Stomach (tissue), 9 donors: ENCODE results near the gene CES5A. TPM values are rescaled to one million over a fixed set of nuclear protein-coding genes. Genes with fewer than 3 reads are reported as not detected.

Source experiments
- DNase-seq, 2 donors: peaks; one replicate each; pipeline versions ENCODE4 v3.0.0 to v3.0.0-alpha.2; 2013 to 2019
- H3K27ac ChIP-seq, 5 donors: fragments of 200-600 bp in 4 of 5; sonication (generic) in 4 of 5; one replicate each; pipeline ENCODE4 v1.5.1; 2013 to 2019; ENCODE audit warnings: mild to moderate bottlenecking in 1 of 5, moderate library complexity in 1 of 5
- H3K27me3 ChIP-seq, 3 donors: fragments of 200-600 bp; sonication (generic); one replicate each; pipeline ENCODE4 v1.5.1; 2017 to 2019; ENCODE audit warnings: mixed run types in 1 of 3
- H3K36me3 ChIP-seq, 4 donors: fragments of 200-600 bp; sonication (generic); 1 replicate in 3 of 4; 2 replicates in 1 of 4; pipeline ENCODE4 v1.5.1; 2016 to 2019
- H3K4me1 ChIP-seq, 4 donors: fragments of 200-600 bp; sonication (generic); one replicate each; pipeline ENCODE4 v1.5.1; 2016 to 2019
- H3K4me3 ChIP-seq, 4 donors: fragments of 200-600 bp; sonication (generic) in 3 of 4; one replicate each; pipeline ENCODE4 v1.5.1; 2016 to 2019; ENCODE audit warnings: mild to moderate bottlenecking in 1 of 4
- H3K9me3 ChIP-seq, 4 donors: fragments of 200-600 bp; sonication (generic); one replicate each; pipeline ENCODE4 v1.5.1; 2016 to 2019
- CTCF ChIP-seq, 7 experiments: fragments of 450-650 bp in 4 of 7; fragments of 200-600 bp in 3 of 7; sonication (generic) in 3 of 7; IDR thresholded peaks; one replicate each; pipeline ENCODE4 v1.5.1; 2016 to 2019; ENCODE audit warnings: antibody characterized with exemption in 7 of 7, control low read depth in 2 of 7, mild to moderate bottlenecking in 1 of 7
- EP300 ChIP-seq: sonication (generic); formaldehyde crosslinking; IDR thresholded peaks from one replicate; pipeline ENCODE4 v1.6.1; 2017; ENCODE audit warnings: antibody characterized with exemption
- POLR2A ChIP-seq, 4 donors: fragments of 450-650 bp; IDR thresholded peaks; one replicate each; pipeline ENCODE4 v1.6.1; 2016; ENCODE audit warnings: antibody characterized with exemption in 4 of 4, control low read depth in 2 of 4, mild to moderate bottlenecking in 1 of 4, moderate library complexity in 1 of 4
- POLR2AphosphoS5 ChIP-seq, 3 donors: sonication (generic); formaldehyde crosslinking; IDR thresholded peaks; one replicate each; pipeline ENCODE4 v1.6.1; 2016; ENCODE audit warnings: antibody characterized with exemption in 3 of 3
- WGBS, 5 donors: extraction: QIAGEN DNeasy Blood & Tissue Kit in 3 of 5; methylation state at CpG; one replicate each; pipeline versions ENCODE4 v1.1.5 to v1.1.7; 2013 to 2018; 5-methylcytosine and 5-hydroxymethylcytosine counted together
- intact Hi-C: fragments of 100-400 bp; cut with DNase I; formaldehyde crosslinking; loops from one replicate; pipeline ENCODE4 v1.15.1; 2023; ENCODE audit warnings: low total_unique reads
- polyA plus RNA-seq, 3 donors: library from polyadenylated mRNA; stranded (reverse); fragments of 200-250 nt; gene quantifications; one replicate each; pipeline ENCODE4 v1.2.3, GENCODE V29; 2013
- total RNA-seq, 5 donors: library from RNA; depleted of rRNA; stranded (reverse); fragments of >200 nt; gene quantifications; one replicate each; pipeline versions ENCODE4 v1.1.0 to v1.2.3, GENCODE V29; 2014 to 2016
- donor health status: healthy with polysubstance abuse.
- donor health status: Bipolar disorder and iron deficiency.
- donor health status: healthy.

The CES5A gene
- total and polyA plus RNA-seq, 8 donors, result not detected

- Histone ChIP-seq H3K4me3 (no peak overlapping the region), H3K4me1 (no peaks in the 10 kb centered on the region), H3K27me3 (peaks cover 0 to 14% (median 0%) of the 10 kb centered on the region in 3 donors), H3K27ac (no peak overlapping the region), H3K36me3 (no peaks in the 10 kb centered on the region), H3K9me3 (no peaks in the 10 kb centered on the region)
- TF ChIP-seq CTCF (IDR thresholded peaks at IDR 0.05), result no peak
- no peak for TF ChIP-seq POLR2A (IDR thresholded peaks at IDR 0.05)
- TF ChIP-seq EP300, result no peak
- WGBS, 5 donors, result 68 to 79% (median 74%) methylated on average over 3 of the region's 3 CpGs
- DNase-seq, result no peak
- intact Hi-C loops, result no loop called here
Measured at GRCh38 chr16:55853114-55853513, 22.1 kb downstream of the CES5A start.

- no peak for DNase-seq
- Histone ChIP-seq H3K36me3 (no peaks in the 10 kb centered on the region), H3K27me3 (peaks cover 0 to 46% (median 0%) of the 10 kb centered on the region in 3 donors), H3K9me3 (no peaks in the 10 kb centered on the region), H3K4me3 (no peak overlapping the region), H3K27ac (no peak overlapping the region), H3K4me1 (no peaks in the 10 kb centered on the region)
- TF ChIP-seq CTCF (IDR thresholded peaks at IDR 0.05), result no peak
- intact Hi-C loops, result loop anchor here (5.0 kb wide), 1 partner anchor 387 kb away; no protein-coding TSS in a partner anchor
- 70 to 81% (median 76%) methylated on average over 13 of the region's 13 CpGs for WGBS, 5 donors
Measured at GRCh38 chr16:55849536-55849935, 25.6 kb downstream of the CES5A start.

- no peak overlapping the region for H3K4me3 ChIP-seq
- no peaks in the 10 kb centered on the region for H3K9me3 ChIP-seq
- no peaks in the 10 kb centered on the region for H3K36me3 ChIP-seq
- no peak for TF ChIP-seq POLR2A (IDR thresholded peaks at IDR 0.05)
- no peak for DNase-seq
- intact Hi-C loops, result loop anchor here (5.0 kb wide), 1 partner anchor 384 kb away; no protein-coding TSS in a partner anchor
- H3K4me1 ChIP-seq, result no peaks in the 10 kb centered on the region
- no peak overlapping the region for H3K27ac ChIP-seq
- peaks cover 0 to 62% (median 3%) of the 10 kb centered on the region in 3 donors for H3K27me3 ChIP-seq
- WGBS, 5 donors, result 42 to 58% (median 49%) methylated on average over 11 of the region's 11 CpGs
Measured at GRCh38 chr16:55846598-55847346, 28.4 kb downstream of the CES5A start.

- no peaks in the 10 kb centered on the region for H3K9me3 ChIP-seq
- H3K4me3 ChIP-seq, result no peak overlapping the region
- H3K4me1 ChIP-seq, result no peaks in the 10 kb centered on the region
- no peak overlapping the region for H3K27ac ChIP-seq
- peaks cover 0 to 55% (median 3%) of the 10 kb centered on the region in 3 donors for H3K27me3 ChIP-seq
- WGBS, 5 donors, result 43 to 51% (median 49%) methylated on average over 2 of the region's 2 CpGs
- DNase-seq, result no peak
- intact Hi-C loops, result loop anchor here (5.0 kb wide), 1 partner anchor 131 kb away; no protein-coding TSS in a partner anchor
- no peaks in the 10 kb centered on the region for H3K36me3 ChIP-seq
- TF ChIP-seq EP300, result no peak
- TF ChIP-seq POLR2AphosphoS5 (IDR thresholded peaks at IDR 0.05), result no peak
- TF ChIP-seq CTCF (IDR thresholded peaks at IDR 0.05), result no peak
- no peak for TF ChIP-seq POLR2A (IDR thresholded peaks at IDR 0.05)
Measured at GRCh38 chr16:55843105-55843395, 32.1 kb downstream of the CES5A start.
